Activated CD4-positive, alpha-beta T cell treated with anti-CD3 and anti-CD28 coated beads, Interleukin-2, amount 50 U/mL, for 16 hours (primary cell): Measurements from ENCODE around the gene COL4A1.
A peak's percentile ranks its signal among the peaks of the same experiment; 100 is the strongest.

Source experiments
- DNase-seq: peaks from one replicate; pipeline ENCODE4 v3.0.0-alpha.2; 2020

The COL4A1 gene

DNA sequence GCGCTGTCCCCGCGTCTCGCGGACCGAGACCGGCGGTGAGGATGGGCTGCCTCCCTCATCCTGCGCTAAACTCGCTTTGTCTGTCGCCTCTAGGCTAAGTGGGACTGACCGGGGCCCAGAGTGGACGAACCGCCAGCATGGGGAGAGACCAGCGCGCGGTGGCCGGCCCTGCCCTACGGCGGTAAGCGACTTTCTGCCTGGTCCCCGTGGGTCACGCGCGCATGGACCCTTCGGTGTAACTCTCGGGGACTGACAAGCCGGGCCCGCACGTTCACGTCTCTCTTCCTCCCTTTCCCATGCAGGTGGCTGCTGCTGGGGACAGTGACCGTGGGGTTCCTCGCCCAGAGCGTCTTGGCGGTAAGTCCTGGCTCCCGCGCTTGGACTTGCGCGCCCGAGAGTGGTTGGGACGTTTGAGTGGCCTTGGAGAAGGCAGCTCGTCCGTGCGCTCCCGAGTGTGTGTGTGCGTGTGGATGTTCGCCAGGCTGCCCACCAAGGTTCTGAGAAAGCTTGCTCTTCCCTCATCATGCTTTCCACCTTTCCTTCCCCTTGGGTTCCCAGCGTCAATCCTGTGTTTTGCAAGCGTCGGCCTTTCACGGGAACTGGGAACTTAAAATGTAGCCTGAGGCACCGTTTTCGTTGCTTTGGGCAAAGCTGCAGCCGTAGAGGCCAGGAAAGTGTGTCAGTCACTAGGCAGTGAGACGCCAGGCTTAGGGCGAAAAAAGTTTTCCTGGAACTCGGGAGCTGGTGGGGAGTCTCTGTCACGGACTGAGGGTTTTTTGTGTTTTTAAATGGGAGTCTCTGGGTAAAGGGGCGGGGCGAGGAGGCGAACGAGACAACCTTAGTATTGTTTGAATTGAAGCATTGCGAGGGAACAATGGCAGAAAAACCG, 1.1 kb upstream of the COL4A1 start:
- DNase-seq, result no peak

DNA sequence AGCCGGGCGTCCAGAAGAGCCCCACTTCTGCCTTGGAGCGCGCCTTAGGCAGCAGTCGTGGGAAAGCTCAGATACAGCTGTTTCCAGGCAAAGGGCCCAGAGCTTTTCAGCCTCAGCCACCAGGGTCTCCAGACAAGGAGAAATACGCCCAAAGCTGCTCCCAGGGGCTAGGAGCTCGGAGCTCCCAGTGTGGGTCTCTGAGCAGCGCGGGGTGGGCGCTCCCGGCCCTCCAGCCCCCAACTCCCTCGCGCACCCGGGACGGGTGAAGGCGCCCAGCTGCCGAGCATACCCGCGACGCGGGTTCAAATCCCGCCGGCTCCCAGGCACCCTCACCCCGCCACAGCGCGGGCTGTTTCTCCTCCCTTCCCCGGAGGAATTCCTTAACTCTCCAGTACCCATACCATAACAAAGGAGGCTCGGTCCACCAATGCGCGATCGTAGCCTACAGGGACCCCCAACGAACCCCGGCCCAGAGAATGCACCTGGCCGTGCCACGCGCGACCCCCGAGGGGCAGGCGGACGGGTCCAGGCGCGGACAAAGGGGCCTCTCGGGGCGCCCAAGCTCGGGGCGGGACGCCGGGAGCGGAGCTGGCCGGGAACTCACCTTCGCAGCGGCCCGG, 507 bp downstream of the COL4A1 start:
- no peak for DNase-seq

DNA sequence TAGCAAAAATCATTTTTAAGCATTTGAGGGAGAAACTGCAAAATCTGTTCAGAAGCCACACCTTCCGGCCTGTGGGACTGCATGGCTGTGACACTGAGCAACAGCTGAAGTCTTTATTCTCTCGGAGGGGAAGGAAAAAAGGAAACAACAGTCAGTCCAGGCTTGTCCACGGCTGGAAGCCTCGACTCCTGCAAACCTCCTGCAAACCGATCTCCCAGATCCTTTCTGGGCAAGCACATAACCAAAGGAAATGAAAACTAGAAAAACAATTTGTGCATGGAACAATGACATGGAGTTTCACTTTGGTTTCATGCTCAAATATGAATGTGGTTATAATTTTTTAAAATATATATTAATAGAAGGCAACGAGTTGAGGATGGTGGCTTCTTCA, 1.0 kb downstream of the COL4A1 start:
- no peak for DNase-seq

DNA sequence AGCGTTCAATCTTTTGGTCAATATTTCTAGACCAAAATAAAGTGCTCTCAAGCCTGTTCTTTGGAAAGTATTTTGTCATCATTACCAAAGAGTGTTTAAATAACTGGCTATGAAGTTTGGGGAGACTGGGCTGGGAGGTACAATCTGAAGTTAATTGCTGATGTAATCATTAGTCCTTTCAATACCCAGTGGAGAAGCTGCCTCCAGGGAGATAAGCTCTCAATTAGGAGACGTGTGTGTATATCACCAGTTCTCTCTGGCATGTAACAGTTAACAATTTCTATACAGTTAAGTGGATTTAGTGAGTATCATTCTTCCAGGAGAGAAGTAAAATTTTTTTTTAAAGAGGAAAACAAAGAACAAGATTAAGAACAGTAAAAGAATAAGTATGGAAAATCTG, 1.4 kb downstream of the COL4A1 start:
- DNase-seq, result no peak

DNA sequence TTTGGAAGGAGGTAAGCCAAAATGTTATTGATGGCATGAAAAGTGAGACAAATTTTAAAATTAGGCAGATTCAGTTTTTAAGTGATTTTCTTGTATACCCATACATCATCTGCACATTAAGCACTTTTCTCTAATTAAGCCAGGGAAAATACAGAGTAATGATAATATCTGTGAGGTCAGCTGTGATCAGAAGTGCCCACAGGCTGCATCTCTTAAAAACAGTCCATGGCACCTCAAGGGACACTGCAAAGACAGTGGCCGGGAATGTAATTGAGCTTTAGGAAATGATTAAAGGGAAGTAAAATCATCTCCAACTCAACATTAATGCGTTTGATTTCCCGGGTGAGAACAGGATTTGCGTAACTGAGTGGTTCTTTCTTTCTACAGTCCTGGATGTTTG, 2.0 kb downstream of the COL4A1 start:
- DNase-seq, result no peak

DNA sequence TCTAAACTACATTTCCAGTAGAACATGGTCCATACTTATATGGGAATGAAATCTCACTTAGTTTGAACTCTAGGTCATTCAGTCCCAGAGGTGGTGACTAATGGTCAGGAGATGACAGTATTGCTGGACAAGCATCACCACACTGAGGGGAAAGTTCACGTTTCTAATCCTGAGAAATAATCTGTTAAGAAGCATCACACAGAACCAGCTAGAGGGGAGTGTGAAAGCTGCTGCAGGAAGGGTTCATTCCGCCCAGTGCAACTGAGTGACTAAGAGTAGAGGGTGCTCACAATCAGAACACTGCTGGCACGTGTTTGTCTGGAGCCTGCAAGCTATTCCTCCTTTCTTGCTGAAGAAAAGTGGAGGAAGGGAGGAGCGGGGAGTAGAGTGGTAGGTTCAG, 2.7 kb downstream of the COL4A1 start:
- no peak for DNase-seq

DNA sequence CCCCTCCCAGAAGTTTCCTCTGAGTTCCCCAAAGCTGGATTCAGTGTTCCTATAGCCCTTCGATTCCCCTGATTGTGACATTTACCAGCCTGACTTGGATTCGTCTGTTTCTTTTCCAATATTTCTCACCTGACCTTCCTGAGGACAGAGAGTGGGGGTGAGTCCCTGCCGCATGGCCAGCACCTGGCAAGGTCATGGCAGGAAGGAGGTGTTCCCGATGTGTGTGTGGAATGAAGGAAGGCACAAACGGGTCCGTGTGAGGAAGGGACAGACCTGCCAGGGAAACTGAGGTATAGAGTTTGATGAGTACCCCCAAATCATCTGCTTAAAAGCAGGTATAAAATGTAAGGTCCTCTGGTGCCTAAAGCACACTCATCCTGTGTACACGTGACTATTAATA, 3.3 kb downstream of the COL4A1 start:
- DNase-seq, result no peak

DNA sequence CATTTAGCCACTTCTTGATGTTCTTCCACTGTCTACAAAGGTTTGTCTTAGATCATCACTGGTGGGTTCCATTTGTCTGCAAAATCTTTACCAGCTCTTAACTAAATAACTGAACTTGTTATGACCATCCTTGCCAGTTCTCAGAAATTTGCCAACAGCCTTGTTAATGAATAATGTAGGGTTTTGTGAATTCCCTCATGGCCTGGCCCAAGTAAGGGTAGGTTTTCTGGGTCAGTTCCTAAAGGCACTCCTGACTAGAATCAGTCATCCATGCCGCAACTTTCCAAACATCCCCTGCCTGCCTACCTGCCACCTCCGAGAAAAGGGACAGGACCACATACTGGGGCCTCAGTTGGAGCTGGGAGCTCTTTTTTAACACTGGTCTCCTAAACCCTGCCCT, 4.0 kb downstream of the COL4A1 start:
- DNase-seq, result no peak

DNA sequence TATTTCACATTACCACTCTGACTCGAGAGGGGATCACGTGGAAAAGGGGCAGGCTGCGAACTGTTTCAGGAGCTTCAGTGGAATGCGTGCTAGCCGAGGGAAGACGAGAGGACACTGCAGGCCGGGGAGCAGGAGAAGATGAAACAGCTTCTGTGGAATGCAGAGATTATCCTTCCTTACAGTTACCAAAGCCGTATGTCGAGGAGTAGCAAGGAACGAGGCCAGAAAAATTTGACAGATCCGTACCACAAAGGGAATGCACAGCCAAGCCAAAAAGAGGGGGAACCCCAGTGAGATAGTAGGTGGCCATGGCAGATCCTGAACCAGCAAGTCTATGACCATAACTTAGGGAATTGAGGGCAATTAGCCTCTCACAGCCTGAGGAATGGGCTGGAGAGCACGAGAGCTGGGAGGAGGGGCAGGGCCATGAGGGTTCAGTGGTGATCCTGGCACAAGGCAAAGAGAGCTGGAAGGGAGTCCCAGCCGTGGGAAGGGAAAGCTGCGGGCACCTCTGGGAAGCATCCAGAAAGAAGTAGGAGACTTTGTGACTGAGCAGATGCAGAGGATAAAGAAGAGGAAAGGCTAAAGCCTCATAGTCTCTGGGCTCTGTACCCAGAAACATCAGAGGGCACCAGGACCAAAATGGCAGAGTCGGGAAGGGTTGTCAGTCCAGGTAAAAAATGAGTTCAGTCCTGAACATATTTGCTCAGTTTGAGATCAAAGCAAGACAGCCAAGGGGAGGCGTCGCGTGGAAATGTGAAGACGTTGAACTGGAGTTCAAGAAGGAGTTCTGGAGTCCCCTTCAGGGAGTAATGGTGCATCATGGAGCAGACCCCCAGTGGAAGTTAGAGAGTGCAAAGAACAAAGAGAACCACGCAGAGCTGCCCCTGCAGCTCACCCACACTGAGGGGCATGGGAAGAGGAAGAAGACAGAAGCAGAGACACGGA, 5.1 kb downstream of the COL4A1 start:
- no peak for DNase-seq

DNA sequence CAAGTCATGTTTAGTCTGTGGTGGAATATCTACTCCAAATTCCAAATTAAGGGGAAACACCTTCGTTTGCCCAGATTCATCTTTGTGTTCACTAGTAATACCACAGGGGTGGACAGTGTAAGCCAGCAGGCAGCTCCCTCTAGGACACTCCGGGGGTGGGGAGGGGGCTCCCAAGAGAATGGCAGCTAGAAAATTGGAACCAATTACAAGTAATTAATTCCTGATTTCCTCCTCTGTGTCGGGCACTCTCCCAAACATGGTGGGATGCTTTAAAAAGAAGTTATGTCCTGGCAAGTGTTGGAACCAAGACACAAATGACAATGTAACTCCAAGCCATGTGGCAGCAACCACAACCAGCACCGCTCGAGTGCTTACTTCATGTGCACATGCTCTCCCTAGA, 5.9 kb downstream of the COL4A1 start:
- DNase-seq, result no peak

DNA sequence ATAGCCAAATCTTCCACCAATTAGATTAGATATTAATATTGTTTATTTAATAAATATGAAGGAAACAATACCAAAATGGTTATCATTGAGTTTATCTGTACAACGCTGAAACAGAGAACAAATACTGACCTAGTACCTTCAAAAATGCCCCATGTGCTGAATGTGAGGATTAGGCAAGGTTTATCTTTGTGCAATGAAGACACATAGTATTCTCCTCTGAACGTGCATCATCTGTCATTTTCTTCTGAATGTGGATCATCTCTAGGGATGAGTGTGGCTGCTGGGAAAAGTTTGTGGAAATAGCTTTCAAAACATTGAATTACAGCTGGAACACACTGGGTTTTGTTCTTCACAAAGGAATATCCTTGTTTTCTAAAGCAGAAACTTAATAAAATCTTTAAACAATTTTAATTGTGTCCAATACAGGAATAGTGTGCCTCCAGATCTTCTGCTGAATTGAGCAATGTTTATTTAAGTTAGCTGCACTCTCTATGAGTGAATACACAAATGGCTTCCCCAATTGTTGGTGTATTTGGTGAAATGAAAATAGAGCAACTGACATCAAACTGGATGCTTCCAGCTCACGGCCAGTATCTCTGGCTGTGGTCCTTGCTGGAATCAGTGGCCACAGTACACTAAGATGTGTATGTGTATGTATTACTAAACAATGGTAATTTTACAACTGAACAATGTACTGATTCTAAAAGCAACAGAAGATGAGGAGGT, 6.7 kb downstream of the COL4A1 start:
- DNase-seq, result no peak

DNA sequence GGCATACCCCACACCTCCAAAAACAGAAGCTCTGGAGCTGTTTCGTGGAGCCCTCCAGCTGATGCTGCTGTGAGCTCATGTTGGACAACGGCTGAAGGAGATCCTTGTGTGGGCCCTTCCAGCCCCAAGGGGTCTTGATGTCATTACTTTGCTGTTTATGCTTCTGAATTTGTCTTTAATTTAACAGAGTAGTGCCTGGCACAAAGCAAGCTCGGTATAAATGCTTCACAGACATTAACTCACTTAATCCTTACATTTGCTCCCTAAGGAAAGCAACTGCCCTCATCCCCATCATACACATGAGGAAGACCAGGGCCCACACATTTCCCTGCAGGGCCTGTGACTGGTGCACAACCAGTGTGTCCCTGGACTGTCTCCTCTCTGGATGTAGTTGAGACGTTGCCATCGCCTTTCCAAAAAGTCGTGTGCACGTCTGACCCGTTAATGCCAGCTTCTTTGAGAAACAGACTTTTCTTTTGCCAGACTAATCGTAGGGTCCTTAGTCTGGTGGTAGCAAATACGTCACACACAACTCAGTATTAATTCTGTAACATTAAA, 7.6 kb downstream of the COL4A1 start:
- no peak for DNase-seq

DNA sequence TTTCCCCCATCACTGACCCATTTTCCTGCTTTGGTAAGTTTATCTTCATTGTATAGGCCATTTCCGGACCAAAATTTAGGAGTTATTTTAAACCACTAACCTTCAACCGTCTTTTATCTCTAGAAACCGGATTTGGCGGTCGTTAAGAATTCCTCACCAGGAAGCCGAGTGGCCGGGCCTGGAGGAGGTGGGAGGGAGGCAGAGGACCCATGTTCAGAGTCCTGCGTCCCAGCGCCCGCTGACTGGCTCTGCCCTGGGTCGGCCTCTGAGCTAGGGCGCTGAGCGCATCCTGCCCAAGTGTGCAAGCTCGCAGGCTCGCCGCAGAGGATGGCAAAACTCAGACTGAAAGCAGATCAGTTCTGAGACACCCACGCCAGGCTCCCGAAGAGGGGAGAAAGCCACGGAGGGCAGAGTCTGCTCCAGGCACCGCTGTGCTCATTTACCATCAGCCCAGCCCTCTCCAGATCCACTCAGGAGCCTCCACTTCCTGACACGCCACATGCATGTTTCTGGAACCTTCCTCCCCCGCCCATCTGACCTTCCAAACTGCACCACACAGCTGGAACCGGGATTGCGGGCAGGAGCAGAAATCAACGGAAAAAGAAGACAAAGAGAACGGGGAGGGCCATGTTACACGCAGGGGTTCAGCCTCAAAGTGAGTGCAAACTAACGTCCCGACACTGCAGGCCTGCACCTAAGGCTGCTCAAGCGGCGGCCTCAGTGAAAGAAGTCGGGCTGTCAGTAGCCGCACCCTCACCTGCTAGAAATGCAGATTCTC, 8.3 kb downstream of the COL4A1 start:
- DNase-seq, result peak; percentile 57

DNA sequence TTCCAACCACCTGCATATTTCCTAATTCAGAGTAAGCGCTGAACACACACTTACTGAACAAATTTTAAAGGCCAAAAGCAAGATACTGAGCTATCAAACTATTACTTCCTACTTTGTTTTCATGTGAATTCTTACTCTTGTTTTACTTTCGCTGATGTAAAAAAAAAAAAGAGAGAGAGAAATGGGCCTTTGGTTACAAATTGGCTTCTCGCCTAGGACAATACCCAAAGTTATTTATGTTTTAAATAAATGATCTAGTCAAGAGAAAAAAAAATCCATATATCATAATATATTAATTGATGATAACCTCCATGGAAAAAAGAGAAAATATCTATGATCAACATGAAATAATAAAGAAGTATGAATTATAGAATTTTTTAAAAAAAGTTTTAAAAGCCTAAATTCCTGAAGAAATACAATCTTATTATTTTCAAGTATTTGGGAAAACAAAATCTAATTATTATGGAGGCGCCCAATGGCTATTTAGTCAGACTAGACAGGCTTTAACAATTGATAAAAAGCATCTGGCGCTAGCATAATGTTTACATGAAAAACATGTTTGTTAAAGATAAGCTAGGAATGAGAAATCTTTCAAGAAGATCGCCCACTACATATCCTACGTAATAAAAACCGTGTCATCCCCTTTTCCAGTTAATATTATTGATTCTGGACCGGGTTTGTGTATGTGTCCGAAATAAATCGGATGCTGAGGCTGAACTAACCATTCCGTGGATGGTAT, 9.0 kb downstream of the COL4A1 start:
- no peak for DNase-seq

DNA sequence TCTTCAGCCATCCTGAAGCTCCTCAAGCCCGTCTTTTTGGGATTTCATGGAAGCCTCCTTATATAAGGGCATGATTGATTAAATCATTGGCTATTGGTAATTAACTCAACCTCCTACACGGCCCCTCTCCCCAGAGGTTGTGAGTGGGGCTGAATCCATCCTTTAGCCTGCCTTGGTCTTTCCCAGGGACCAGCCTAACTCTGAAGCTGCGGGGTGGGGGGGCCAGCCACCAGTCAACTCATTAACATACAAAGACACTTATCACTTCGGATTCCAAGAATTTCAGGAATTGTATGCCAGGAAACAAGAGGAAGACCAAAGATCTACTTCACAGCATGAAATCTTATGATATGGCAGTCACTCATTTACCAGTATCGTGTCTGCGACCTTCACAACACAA, 9.9 kb downstream of the COL4A1 start:
- no peak for DNase-seq

DNA sequence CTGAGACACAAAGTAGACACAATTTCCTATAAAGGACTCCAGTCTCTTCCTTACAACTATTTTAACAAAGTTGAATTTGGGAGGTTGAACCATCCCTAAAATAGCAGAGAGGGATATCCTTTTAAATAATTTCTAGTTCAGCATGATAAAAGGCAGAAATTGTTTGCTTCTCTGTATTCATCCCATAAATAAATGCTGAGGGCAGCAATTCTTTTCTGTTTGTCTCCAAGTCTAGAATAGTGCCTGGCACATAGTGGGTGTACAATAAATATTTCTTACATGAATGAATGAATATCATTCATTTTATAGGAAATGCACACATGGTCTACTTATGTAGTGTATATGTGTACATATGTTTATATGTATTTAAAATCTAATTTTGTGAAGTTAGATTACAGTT, 12.3 kb downstream of the COL4A1 start:
- no peak for DNase-seq

DNA sequence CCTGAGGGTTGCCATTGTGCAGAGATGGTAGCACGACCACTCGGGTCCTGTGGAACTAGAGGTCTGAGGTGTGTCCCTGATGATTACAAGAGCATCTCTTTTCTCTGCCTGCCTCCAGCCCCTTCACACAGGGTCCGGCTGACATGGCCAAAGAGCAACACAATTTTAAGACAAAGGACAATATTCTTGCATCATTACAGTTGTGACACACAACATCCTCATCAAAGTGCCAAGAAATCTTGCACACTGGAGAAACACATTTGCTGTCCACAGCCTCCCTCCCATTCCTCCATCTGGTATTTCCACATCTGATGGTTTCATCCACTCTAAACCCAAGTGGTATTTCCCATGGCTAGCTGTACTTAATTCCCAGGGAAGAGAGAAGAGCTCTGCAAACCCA, 12.8 kb downstream of the COL4A1 start:
- no peak for DNase-seq

DNA sequence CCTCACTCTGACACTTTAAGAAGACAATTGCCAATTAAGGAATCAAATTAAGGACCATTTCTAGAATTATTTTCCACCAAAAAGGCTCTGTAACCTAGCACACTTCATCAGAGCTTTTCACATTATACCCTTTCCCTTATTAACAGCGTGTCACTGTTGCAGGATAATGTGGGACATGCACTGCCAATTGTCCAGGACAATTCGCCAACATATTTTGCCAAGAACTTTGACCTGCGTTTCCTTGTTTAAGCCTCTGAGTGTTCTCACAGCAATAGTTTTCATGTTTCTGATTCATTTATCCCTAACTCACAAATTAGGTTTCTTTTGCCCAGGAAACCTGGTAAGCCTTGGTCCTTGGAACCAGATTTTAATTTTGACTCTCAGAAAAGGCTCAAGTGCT, 13.3 kb downstream of the COL4A1 start:
- no peak for DNase-seq

DNA sequence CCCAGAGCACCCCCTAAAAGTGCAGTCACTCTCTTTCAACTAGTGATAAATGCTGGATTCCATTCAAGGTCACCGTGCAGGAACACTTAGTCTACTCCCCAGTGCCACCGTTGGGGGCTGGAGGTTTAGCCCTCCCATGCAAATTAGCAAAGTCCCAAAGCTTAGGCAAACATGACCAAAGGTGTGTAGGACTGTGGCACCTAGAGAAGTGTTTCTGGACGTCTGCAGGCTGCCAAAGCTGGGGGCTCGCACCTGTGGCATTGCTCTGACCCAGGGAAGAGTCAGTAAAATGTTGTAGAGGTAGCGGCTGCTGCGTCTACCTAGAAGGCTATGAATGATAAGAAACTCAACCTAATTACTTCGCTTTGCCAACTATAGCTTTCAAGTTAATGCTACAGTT, 13.9 kb downstream of the COL4A1 start:
- DNase-seq, result no peak

DNA sequence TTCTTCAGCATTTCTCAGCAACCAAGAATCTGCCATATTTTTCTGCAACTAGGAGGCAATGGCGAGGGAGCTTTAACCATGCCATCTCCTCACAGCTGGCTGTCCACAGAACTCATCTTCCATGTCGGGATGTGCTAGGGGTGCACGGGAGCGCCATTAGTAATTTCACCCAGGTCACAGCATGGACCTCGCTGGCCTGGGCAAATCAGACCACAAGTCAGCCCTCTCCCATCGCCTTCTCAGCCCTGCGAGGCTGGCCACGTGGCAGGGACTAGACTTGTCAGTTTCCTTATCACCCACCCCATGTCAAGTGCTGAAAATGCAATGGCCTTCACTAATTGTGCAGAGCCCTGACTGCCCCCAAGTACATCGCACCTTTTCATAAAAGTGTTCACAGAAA, 15.7 kb downstream of the COL4A1 start:
- no peak for DNase-seq

DNA sequence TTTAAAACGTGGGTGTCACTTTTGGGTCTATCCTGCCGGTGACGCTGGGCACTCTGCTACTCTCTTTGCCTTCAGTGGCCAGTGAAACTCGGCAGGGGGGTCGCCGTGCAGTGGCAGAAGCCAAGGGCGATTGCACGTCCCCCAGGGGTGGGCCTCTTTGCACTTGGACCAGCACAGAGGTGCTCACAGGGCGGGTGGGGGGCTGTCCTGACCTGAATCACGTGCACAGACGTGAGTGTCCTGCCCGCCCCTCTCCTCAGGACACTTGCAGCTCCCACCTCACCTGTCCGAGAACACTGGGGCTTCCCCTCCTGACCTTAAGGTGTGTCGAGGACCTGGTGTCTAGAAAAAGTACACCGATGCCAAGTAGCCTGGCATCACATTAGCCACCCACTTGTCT, 16.1 kb downstream of the COL4A1 start:
- no peak for DNase-seq
